HepG2 (cell line): ENCODE results near the gene HYDIN. TPM values are rescaled to one million over a fixed set of nuclear protein-coding genes. Genes with fewer than 3 reads are reported as not detected.
"Not testable (repeated sequence)": the region's sequence is repeated elsewhere in the genome, so short reads cannot be mapped to it uniquely, and the experiment has no call there.

Source experiments
- ATAC-seq: fragments of 200-7000 bp; cut with Tn5 transposase; 3 replicates; pipeline ENCODE4 v1.9.1; 2020; ENCODE audit warnings: mild to moderate bottlenecking, moderate library complexity
- BruUV-seq: library from RNA; stranded (reverse); fragments of 400-500 nt; replicated peaks from 2 replicates; lab custom pipeline; 2021; lab: Mats Ljungman, UMichigan
- CTCF ChIA-PET: fragments of 300-600 bp; formaldehyde crosslinking; extraction: SDS; loops from one replicate; lab custom pipeline; 2021; ENCODE audit warnings: low total read pairs, inconsistent platforms, low intra/inter-chr PET ratio; lab: Yijun Ruan, JAX
- POLR2A ChIA-PET: fragments of 350-600 bp; sonication (Branson Sonifier 250); formaldehyde crosslinking; loops from one replicate; lab custom pipeline; 2020; ENCODE audit warnings: antibody characterized with exemption, inconsistent platforms; lab: Yijun Ruan, JAX
- DNase-seq: peaks from one replicate; pipeline ENCODE4 v3.0.0-alpha.2; 2015; ENCODE audit warnings: low spot score
- FAIRE-seq: peaks from 3 replicates; lab custom pipeline; 2011; peaks lifted over from hg19 to GRCh38; lab: Jason Lieb, UNC
- H2AFZ ChIP-seq: one replicate; pipeline ENCODE4 v1.6.1; 2011; ENCODE audit warnings: low read length, inconsistent platforms
- H3K27ac ChIP-seq: fragments of 300-600 bp; 3 replicates; pipeline ENCODE4 v1.8.0; 2011; ENCODE audit warnings: mixed run types, mild to moderate bottlenecking, mixed read lengths, low read length, inconsistent platforms; ENCODE audit not compliant: insufficient read depth; ENCODE audit errors: extremely low read length
- H3K27me3 ChIP-seq, 2 experiments: fragments of 200-600 bp in 1 of 2; 2 replicates in 1 of 2; 3 replicates in 1 of 2; pipeline versions ENCODE4 v1.6.0 to v1.8.0; 2011; ENCODE audit warnings: low read length in 2 of 2, mild to moderate bottlenecking in 2 of 2, moderate library complexity in 2 of 2, inconsistent platforms in 1 of 2; ENCODE audit not compliant: insufficient read depth in 2 of 2, control insufficient read depth in 1 of 2
- H3K36me3 ChIP-seq, 2 experiments: fragments of 200-600 bp in 1 of 2; replicated peaks in 1 of 2; 2 replicates in 1 of 2; 3 replicates in 1 of 2; pipeline versions ENCODE4 v1.5.1 to v1.8.0; 2011; ENCODE audit warnings: low read length in 2 of 2, inconsistent platforms in 1 of 2; ENCODE audit not compliant: insufficient read depth in 2 of 2, control insufficient read depth in 1 of 2
- H3K4me1 ChIP-seq: 2 replicates; pipeline ENCODE4 v1.5.1; 2012; ENCODE audit warnings: low read length, inconsistent platforms; ENCODE audit not compliant: insufficient read depth
- H3K4me2 ChIP-seq: 2 replicates; pipeline ENCODE4 v1.6.0; 2011; ENCODE audit warnings: low read depth, low read length, inconsistent platforms
- H3K4me3 ChIP-seq, 3 experiments: fragments of 200-600 bp in 1 of 3; sonication (generic), shearing (Covaris generic) in 1 of 3; replicated peaks in 1 of 3; 2 replicates each; pipeline ENCODE4 v1.5.1; 2011 to 2016; ENCODE audit warnings: low read length in 3 of 3, inconsistent platforms in 2 of 3, low read depth in 2 of 3, mild to moderate bottlenecking in 2 of 3, control low read depth in 1 of 3, mixed read lengths in 1 of 3; ENCODE audit not compliant: insufficient read depth in 1 of 3
- H3K79me2 ChIP-seq: one replicate; pipeline ENCODE4 v1.6.1; 2011; ENCODE audit warnings: low read length, inconsistent platforms; ENCODE audit not compliant: insufficient read depth
- H3K9ac ChIP-seq: 2 replicates; pipeline ENCODE4 v1.6.0; 2011; ENCODE audit warnings: mild to moderate bottlenecking, low read depth, low read length, inconsistent platforms; ENCODE audit not compliant: insufficient read depth
- H3K9me3 ChIP-seq: 2 replicates; pipeline ENCODE4 v1.5.1; 2012; ENCODE audit warnings: mild to moderate bottlenecking, low read length
- H4K20me1 ChIP-seq: 2 replicates; pipeline ENCODE4 v1.6.0; 2011; ENCODE audit warnings: inconsistent platforms, mild to moderate bottlenecking, low read length, moderate library complexity; ENCODE audit not compliant: insufficient read depth
- WGBS: methylation state at CpG from one replicate; pipeline ENCODE4 v1.1.6; 2017; ENCODE audit warnings: low lambda C conversion rate; 5-methylcytosine and 5-hydroxymethylcytosine counted together
- in situ Hi-C: cut with HindIII; loops from 2 replicates; pipeline ENCODE4 v1.10.0; 2017; ENCODE audit warnings: low pct_unique_long_range_greater_than_20kb; ENCODE audit not compliant: extremely low pct_ligation_motif_present
- intact Hi-C: fragments of 100-400 bp; cut with micrococcal nuclease; formaldehyde crosslinking; loops from one replicate; pipeline ENCODE4 v1.10.0; 2022; ENCODE audit not compliant: unreplicated experiment
- polyA plus RNA-seq, 8 experiments: library from polyadenylated mRNA; depleted of rRNA in 3 of 8; stranded (reverse) in 7 of 8; unstranded in 1 of 8; fragments of >200 nt; fragmentation: Illumina TruSeq in 4 of 8; extraction: Trizol in 4 of 8; gene quantifications; 2 replicates each; pipeline versions ENCODE4 v1.2.1 to v1.2.3, GENCODE V29; 2011 to 2016; ENCODE audit warnings: low read depth in 4 of 8, missing spikeins in 1 of 8, mixed read lengths in 1 of 8; ENCODE audit not compliant: insufficient read depth in 1 of 8
- total RNA-seq, 5 experiments: library from RNA; depleted of rRNA; stranded (reverse); fragments of >200 nt; fragmentation: Illumina TruSeq; extraction: Trizol; gene quantifications; 2 replicates each; pipeline ENCODE4 v1.2.3, GENCODE V29; 2016; ENCODE audit warnings: low read depth in 1 of 5

The HYDIN gene
- total and polyA plus RNA-seq, 2 of the 13 experiments (the other 11 are each of a cell fraction or from before 2014, with no cell fraction given) = not detected

DNA sequence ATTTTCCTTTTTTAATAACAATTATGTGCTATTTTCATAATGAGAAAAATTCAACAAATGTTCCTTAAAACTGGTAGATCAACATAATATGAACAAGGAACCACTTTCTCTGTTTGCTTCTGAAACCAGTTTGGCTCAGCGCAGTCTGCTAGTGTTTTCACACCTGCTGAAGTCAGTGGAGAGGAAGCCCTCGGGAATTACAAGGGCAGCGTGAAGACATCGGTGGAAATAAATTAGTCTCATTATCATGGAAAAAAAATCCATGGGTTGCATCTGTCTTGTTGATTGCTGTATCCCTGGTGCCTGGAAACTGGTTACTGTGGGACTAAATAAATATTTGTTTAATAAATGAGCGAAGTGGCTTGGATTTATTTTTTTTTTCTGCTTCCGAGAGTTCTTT is 245.8 kb downstream of the HYDIN start:
- in situ Hi-C loops, H3K27me3 ChIP-seq, H3K4me2 ChIP-seq, H3K4me1 ChIP-seq, H3K9ac ChIP-seq, FAIRE-seq, BruUV-seq, H3K9me3 ChIP-seq, H3K27ac ChIP-seq, intact Hi-C loops, ATAC-seq, H3K36me3 ChIP-seq, H3K4me3 ChIP-seq, H2AFZ ChIP-seq, CTCF ChIA-PET, DNase-seq, POLR2A ChIA-PET, H4K20me1 ChIP-seq, H3K79me2 ChIP-seq: not testable (repeated sequence)
- 31% methylated on average over 6 of the region's 6 CpGs for WGBS

DNA sequence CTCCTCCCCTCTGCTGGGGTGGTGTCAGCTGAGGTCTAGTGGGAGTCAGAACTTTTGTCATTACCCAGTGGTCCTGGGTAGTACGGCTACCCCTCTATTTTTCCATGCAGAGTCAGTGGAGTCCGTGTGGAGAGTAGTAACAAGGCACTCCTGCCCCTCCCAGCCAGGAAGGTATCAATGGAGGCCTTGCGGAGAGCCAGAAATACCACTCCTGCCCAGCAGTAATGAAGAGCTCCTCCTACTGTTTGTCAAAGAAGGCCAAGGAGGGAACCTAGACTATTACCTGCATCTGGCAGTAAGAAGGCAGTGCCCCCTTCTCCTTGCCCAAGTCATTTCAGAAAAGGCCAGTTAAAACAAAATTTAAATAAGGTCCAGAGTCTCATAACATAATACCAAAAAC is 262.2 kb downstream of the HYDIN start:
- H4K20me1 ChIP-seq, BruUV-seq, H2AFZ ChIP-seq, POLR2A ChIA-PET, H3K9ac ChIP-seq, intact Hi-C loops, in situ Hi-C loops, H3K4me3 ChIP-seq, H3K27me3 ChIP-seq, H3K79me2 ChIP-seq, CTCF ChIA-PET, H3K4me1 ChIP-seq, H3K27ac ChIP-seq, FAIRE-seq, DNase-seq, H3K36me3 ChIP-seq, H3K4me2 ChIP-seq, H3K9me3 ChIP-seq, ATAC-seq: not testable (repeated sequence)
- WGBS = 14% methylated on average over 1 of the region's 3 CpGs

DNA sequence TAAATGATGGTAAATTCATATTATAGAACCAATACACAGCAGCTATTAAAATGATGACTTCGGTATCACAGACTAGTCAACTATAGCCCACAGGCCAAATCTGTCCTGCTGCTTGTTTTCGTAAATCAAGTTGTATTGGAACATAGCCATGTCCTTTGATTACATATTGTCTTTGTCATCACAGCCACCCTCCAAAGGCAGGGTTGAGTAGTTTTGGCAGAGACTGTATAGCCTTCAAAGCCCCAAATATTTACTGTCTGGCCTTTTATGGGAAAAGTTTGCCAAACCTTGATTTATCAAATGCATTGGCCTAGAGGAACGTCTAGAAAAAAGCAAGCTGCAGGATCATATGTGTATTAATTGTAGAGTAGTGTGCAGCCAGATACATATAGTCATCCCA is 270.4 kb downstream of the HYDIN start:
- POLR2A ChIA-PET, H4K20me1 ChIP-seq, ATAC-seq, H3K27me3 ChIP-seq, BruUV-seq, CTCF ChIA-PET, in situ Hi-C loops, H3K36me3 ChIP-seq, H3K4me3 ChIP-seq, FAIRE-seq, H2AFZ ChIP-seq, H3K79me2 ChIP-seq, H3K4me2 ChIP-seq, intact Hi-C loops, H3K4me1 ChIP-seq, H3K9ac ChIP-seq, DNase-seq, H3K9me3 ChIP-seq, H3K27ac ChIP-seq: not testable (repeated sequence)
- WGBS = 0% methylated on average over 2 of the region's 3 CpGs
